Effector CD4-positive, alpha-beta T cell (primary cell): ENCODE measurements around the gene SYT1.
"Not testable (repeated sequence)": the region's sequence is repeated elsewhere in the genome, so short reads cannot be mapped to it uniquely, and the experiment has no call there.

Experiments
- DNase-seq: peaks from one replicate; pipeline ENCODE4 v3.0.0-alpha.2; 2020

The SYT1 gene

DNA sequence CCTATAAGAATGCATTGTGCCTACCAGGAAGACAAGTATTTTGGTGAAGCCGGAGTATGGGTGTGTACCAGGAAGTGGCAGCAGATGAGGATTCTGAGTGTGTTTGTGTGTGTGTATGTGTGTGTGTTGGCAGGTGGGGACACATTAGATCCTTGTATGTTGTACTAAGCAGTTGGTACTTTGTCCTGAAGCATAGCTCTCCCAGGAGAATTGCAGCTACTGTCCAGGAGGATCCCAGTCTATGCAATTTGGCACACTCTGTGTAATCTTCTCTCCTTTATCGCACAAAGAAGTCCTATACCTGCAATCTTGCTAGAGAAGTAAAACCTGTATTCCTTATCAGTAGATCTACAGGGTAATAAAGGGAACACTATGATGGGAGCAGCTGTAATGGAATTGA is 549.7 kb downstream of the SYT1 start:
- DNase-seq: no peak

DNA sequence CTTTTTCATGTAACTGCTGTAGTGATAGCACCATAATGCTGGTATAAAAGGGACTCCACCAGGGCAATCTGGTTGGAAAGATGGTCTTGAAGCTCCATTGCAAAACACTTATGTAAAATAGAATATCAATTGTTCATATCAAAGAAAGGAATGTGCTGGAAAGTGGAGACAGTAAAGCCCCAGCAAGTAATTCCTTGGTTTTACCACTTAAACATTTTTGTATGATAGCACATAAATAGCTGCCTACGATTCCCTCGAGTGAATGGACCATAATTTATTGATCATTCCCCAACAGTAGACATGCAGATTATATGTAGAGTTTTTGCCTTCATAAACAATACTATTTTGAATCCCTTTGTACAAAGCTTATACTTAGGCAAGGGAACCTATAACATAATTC is 550.7 kb downstream of the SYT1 start:
- DNase-seq: no peak

DNA sequence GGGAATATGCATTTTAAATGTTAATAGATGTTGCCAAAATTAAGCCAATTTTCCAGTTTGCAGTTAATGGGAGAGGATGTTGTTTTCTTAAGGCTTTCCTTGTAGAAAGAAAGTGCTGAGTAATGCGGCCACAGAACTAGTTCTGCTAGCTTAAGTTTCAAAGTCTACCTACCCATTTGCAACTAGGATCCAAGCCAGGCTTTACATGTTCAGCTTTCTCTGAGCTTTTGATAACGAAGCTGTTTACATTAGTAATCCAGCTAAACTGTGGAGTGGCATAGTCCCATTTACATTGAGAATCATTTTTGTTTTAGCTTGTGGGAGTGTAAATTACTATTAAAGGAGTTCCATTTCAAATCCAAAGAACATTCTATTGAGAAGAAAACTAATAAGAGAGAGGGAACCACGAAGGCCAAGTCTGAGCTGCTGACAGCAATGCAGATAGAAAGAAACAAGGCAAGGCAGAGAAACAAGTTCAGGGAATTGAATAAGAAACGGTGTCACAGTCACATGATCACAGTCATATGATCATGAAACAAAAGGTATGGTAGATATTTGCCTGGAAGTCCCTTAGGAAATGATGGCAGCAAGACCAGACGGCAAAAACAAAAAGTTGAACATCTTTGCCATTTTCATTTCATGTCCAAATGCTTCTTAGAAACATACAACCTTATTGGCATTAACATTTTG is 551.3 kb downstream of the SYT1 start:
- no peak for DNase-seq

DNA sequence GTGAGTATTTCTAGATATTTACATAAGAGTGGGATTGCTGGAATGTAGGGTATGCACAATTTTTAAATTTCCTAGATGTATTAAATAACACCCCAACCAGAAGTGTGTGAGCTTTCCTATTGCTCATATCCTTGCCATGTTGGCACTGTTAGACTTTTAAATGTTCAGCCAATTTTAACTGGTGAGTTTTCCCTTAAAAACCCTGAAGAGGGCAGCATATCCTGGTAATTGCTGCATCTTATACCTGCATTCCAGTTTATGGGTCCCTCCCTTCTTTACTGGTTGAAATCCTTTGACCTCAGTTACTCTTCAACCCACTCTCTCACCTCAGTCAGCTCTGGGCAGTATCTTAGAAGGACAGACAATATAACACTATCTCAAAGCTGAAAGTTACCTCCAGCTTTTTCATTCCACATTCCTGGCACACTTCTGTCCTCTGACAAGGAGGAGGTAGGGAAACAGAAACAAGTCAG is 555.6 kb downstream of the SYT1 start:
- no peak for DNase-seq

DNA sequence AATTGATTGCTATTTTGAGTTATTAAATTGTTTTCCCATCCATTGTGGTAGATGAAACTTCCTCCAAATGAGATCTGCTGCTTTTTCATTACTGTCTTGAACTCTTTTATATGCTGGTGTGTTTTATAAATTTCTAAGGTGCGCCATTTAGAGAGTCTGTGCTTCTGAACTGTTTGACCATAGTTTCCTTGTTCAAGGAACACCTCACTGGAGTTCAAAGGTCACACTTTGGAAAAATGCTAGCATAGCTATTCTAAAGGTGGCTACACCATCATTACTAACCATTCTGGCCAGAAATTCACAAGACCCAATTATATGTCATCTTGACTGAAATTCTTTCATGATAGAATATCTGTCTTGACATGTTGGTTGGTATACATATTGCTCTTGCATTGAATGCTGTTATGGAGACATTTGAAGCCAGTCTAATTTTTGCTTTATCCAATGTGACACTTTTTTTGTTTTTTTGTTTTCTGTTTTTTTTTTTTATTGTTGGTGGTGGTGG is 556.7 kb downstream of the SYT1 start:
- DNase-seq: no peak

DNA sequence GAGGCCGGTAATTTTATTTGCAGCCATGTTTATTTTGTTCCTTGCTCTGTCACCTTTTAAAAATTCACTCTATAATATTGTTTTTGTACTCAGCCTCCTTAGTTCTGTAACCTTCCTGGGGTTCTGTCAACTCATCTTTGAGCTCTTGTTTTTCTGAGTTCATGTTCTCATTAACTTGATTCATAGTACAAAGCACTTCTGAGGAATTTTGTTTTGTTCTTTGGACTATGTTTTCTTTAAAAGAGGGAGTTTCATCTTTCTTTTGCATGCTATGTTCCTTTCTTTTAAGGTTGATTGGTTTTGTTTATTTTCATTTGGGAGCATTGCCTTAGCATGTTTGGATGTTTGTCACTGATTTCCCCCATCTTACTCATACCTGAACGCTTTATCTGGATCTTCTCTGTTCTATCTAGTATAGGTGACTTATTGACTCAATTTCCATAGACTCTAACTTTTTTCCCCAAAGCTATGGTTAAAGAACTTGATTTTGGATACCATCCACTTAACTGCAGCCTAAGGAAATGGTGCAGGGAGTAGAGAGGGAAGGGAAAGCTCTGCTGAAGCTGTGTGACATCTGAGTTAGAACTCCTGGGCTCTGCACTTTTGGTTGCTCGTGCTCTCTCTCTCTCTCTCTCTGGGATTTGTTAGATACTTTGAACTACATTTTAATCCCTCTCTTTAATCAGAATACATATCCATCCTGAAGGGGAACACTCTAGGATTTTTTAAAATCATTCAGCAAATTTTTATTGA is 557.7 kb downstream of the SYT1 start:
- no peak for DNase-seq

DNA sequence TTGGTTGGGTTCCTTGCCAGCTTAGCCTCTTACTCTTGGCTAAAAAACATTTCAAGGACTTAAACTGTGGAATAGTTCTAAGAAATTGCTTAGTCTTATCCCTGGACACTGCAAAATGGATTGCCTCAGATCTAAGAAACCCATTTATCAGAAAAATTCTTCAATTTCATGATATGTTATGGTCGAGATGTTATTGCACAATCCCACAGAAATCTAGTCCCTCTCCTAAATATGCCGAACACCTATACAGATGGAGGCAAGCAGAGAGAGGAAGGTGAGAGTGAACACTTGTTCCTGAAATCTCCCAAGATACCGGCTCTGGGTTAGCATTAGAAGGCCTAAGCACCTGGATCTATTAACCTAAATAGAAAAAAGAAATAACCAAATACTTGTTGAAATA is 559.0 kb downstream of the SYT1 start:
- DNase-seq: no peak

DNA sequence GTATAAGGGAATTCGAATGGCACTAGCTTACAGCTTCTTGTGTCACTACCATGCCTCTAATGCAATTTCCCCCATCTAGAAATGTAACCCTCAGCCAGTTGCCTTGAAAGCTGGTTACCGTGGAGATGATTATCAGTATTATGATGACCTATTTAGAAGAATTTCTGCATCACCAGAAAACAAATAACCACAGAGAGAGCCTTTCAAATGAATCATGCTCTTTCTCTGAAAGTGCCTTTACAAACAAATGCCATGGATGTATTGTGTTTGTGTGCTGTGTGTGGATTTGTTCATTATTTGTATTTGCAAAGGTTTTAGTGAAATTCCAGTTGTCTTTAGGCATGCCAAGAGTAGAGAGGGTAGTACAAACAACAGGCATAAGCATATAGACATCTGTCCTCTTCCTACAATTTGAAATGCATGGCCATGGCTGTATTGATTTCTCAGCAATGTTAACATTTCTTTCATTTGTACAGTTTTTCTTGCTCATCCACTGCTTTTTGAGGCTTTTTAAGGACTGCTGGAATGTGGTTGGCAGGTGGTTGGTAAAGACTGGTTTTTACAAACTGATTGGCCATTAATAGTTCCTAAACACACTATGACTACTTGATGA is 559.6 kb downstream of the SYT1 start:
- DNase-seq: no peak

DNA sequence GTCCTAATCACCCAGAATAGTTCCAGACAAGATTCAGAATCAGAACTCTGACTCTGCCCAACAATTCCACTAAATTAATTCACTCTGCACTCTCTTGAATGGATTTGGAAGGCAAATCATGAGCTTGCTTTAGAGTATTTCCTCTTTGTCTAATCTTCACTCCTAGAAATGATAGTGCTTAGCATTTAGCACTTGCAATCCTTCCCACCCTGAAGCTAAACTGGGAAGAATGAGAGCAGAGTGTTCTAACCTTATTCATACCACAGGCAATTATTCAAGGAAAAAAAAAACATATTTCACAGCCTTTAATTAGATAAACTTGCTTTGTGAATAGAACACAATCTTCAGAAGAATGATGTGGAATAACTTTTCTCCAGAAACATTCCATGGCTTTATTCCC is 561.5 kb downstream of the SYT1 start:
- no peak for DNase-seq

DNA sequence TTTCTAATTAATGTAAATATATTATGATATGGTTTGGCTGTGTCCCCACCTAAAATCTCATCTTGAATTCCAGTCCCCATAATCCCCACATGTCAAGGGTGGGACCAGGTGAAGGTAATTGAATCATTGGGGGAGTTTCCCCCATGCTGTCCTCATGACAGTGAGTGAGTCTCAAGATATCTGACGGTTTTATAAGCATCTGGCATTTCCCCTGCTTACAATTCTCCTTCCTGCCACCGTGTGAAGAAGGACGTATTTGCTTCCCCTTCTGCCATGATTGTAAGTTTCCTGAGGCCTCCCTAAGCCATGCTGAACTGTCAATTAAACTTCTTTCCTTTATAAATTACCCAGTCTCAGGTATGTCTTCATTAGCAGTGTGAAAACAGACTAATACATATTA is 562.2 kb downstream of the SYT1 start:
- DNase-seq: not testable (repeated sequence)

DNA sequence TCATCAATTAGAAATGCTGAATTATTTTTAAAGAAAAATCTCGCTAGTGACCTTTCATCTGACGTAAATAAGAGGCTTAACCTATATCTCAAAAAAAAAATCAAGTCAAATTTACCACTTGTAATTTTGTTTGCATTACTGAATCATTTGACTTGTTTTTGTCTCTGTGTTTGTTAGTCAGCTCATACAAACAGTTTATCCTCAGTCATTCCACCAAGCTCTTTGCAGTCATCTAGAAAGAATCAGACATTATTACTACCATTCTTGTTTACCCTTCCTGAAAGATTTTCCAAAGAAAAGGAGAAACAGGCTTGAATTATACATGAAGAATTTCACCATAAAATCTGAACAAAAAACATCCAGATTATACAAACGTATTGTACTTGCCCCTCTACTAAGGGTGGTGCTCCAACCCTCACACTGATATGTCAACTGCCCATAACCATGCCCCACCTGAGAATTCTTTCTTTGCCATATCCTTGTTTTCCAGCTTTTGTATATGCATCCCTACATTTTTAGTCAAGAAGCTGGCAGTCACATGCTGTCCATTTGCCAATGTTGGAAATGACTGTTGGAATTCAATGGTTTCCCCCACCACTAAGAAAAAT is 569.0 kb downstream of the SYT1 start:
- DNase-seq: no peak

DNA sequence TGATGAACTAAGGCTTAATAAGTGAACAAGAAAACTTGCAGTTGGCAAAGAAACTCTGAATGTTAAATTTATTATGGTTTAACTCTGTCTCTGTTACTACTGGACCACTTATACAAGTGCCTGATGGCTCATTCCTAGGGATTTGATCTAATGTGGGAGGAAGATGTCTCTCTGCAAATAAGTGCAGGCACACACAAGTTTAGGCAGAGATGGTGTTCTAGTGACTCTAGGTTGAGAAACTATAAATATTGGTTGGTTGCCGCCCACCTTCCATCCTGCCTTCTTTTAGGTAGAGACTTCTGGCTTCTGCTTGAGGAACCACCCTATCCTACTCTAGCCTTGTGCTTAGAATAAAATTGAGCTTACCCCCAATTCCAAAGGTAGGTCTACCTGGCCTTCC is 570.0 kb downstream of the SYT1 start:
- no peak for DNase-seq

DNA sequence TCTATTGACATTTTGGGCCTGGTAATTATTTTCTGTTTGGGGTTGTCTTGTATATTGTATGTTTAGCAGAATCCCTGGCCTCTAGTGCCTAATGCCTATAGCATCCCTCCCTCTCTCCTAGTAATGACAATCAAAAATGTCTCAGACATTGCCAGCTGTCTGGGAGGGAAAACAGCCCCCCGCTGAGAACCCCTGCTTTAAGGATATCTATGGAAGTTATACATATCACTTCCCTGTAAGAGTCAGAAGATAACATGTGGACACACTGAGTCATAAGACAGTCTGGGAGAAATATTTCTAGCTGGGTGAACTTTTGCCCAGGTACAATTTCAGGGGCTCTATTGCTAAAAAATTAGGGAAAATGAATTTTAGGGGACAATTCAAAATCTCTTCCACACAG is 571.2 kb downstream of the SYT1 start:
- no peak for DNase-seq

DNA sequence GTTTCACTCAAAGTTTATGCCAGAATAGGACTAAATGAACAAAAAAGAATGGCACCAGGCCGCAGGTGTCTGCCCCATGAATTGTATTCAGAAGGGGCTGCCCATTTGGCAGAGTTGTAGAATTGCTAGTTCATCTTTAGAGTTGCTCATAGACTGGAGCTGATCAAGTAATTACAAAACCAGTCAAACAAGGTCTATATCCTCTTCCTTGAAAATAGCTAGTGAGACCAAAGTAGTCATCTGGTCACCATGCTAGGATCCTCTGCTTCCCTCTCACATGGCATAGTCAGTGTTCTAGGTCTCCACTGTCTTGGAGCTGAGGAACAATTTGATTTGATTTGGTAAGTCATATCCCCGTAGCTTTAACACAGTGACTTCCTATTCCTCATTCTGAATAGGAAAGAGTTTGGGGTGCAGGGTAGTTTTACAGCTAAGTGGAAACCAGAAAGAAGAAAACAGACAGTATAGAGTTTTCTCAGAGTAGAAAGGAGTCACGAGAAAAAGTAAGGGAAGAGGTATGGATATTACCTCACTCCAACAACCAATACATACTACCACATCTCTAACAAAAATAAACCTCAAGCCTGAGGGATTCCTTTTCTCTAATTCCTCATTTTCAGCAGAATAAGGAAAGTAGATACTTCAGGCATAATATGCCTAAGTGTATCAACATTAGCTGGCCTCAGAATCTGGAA is 574.1 kb downstream of the SYT1 start:
- DNase-seq: no peak

DNA sequence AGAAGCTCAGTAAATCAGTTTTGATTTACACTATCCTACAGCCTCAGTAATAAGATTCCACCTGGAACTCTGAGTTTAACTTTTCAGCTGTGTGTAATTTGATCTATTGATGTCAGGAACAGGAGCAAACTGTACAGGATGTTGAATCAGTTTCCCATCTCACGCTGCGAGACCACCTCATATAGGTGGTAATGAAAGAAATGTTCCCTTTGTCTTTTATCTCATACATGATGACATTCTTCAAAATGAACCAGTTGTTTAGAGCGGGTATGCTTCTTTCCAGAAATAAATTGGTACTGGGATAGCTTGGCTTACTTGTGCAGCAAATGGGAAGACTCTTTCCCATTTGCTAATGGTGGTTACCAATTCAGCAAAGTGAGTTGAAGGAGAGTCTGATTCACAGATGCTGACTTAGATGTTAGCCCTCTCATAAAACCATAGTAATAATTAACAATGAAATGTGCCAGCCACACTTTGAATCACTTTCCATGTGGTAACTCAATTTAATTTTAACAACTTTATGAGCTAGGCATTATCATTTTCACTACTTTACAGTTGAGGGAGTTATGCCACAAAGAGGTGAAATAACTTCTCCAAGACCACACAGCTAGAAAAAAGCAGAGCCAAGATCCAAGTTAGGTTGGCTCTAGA is 574.7 kb downstream of the SYT1 start:
- no peak for DNase-seq

DNA sequence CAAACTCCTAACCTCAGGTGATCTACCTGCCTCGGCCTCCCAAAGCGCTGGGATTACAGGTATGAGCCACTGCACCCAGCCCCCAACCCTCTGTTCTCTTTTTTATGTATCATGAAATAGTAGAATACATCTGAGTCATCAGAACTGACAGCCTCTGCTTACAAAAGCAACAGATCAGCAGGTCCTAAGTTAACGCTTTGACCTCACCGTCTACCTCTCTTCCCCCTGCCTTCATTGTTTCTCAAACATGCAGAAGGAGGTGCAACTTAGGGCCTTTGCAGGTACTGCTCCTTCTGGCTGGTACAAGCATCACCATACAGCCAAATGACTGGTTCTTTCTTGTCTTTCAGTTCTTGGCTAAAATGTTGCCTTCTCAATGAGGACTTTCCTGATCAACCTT is 577.0 kb downstream of the SYT1 start:
- DNase-seq: no peak

DNA sequence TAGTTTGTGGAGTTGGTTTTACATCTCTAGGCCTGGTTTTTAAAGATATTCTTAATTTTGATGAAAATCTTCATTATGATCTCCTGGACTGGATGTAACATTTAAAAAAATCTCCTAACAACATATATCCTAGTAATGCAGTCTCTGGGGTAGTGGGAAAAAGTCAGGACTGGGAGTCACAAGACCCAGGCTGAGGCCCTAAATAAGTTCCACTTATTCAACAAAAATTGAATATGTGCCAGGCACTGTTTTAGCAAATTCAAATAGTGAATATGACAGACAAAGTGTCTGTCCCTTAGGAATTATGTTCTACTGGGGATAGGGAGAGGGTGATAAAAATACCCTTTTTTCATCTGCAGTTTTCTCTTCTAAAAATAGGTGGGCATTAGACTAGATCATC is 577.8 kb downstream of the SYT1 start:
- no peak for DNase-seq

DNA sequence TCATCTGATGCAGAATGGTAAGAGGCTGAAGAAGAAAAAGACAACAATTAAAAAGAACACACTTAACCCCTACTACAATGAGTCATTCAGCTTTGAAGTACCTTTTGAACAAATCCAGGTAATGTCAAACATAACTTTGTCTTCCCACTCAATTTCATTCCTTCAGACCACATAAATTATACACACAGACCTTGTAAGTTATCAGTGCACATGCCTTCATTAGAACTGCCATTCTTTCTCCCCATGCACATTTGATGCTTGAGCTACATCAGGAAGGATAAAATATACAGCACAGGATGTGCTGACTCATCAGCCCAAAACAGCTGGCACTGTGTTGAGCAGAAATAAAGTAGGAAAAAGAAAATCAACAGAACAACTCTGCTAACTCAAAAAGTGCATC is 579.5 kb downstream of the SYT1 start:
- DNase-seq: no peak

DNA sequence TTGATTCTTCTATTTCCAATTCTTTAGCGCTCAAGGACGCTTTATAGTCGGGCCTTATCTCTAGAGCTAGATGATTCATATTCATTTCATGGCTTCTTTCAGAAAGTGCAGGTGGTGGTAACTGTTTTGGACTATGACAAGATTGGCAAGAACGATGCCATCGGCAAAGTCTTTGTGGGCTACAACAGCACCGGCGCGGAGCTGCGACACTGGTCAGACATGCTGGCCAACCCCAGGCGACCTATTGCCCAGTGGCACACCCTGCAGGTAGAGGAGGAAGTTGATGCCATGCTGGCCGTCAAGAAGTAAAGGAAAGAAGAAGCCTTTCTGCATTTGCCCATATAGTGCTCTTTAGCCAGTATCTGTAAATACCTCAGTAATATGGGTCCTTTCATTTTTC is 584.2 kb downstream of the SYT1 start:
- no peak for DNase-seq

DNA sequence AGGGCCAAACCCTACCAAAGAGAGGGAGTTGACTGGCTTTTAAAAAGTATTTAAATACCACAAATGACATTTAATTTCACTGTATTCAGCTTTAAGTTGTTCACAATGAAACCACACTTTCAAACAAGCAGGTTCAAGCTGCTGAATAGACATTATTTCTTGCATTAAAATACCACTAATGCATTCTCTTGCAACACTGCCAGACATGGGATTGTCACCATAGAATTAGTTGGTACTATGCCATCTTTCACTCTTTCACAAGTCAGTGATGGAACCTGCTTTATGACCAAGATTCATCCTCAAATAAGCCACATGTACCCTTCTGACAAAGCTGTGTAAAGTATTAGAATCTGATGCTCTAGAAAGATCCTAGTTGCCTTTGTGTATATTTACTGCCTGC is 586.8 kb downstream of the SYT1 start:
- no peak for DNase-seq

DNA sequence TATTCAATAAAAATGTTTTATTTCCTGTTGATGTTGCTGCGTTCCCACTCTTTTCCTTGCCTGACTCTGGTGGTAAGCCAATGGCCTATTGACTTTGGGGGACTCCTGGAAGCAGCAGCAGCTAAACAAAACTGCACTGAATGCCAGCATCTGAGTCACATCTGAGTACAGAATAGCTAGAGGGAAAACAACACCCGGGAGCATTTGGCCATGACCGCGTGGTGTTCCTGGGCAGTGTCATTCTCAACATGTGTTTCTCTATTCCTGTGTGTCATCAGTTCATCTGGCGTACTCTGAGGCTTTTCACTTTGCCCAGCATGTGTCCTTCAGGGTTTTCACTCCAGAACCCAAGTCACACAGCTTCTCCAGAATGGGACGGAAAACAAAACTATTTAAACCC is 587.4 kb downstream of the SYT1 start:
- no peak for DNase-seq

DNA sequence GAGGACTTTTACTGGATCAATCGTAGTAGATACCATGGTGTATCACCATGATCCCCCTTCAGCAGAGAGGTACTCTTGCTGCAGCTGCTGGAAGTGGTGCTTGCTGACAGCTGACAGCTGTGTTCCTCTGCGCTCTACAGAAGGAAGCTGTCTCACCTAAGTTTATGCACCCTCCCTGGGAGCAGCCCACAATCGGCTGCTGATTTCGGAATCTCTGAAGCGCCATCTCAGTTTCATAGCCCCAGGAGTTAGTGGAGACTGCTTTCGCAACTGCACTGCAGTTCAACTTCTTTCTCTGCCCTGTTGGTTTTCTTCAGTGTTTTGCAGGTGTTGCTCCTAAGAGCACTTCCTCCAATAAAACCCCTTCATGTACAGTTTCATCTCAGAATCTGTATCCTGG is 588.3 kb downstream of the SYT1 start:
- DNase-seq: no peak
